GM21423 (cell line): Measurements from ENCODE around the gene RPS17.
"Not testable (repeated sequence)": the region's sequence is repeated elsewhere in the genome, so short reads cannot be mapped to it uniquely, and the experiment has no call there.

Experiments used
- ATAC-seq: cut with Tn5 transposase; IDR thresholded peaks from one replicate; pipeline ENCODE4 v1.9.1; 2021; ENCODE audit warnings: mild to moderate bottlenecking, moderate library complexity; ENCODE audit not compliant: unreplicated experiment

RPS17 gene

GRCh38 chr15:82548700-82549099 is 8.4 kb upstream of the RPS17 start:
- ATAC-seq = no peak

GRCh38 chr15:82545478-82545877 is 5.2 kb upstream of the RPS17 start:
- ATAC-seq = no peak

GRCh38 chr15:82545002-82545401 is 4.7 kb upstream of the RPS17 start:
- no peak for ATAC-seq

GRCh38 chr15:82544431-82544830 is 4.2 kb upstream of the RPS17 start:
- no peak for ATAC-seq

- ATAC-seq = no peak
These were observed 2.9 kb upstream of the RPS17 start for GRCh38 chr15:82543160-82543559.

DNA sequence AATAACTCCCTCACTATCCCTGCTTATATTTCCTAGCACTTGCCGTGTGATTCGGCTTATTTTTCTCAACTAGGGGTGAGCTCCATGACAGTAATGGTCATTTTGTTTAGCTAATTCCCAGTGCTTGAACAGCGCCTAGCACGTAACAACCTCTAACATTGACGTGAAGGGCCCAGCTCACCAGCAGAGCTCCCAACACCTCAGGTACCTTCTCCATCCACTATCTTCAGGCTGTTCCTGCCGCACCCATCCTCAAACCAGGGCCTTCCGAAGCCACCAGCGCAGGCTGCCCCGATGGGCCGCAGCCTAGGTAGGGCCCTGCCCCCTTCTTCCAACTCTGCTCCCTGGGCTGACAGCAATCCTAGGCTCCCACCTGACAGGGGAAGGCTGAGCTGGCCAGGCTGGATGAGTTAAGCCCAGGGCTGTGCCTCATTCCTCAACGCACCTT is 751 bp upstream of the RPS17 start:
- ATAC-seq = no peak

- ATAC-seq = no peak
These were observed 584 bp downstream of the RPS17 start for GRCh38 chr15:82539691-82540054.

DNA sequence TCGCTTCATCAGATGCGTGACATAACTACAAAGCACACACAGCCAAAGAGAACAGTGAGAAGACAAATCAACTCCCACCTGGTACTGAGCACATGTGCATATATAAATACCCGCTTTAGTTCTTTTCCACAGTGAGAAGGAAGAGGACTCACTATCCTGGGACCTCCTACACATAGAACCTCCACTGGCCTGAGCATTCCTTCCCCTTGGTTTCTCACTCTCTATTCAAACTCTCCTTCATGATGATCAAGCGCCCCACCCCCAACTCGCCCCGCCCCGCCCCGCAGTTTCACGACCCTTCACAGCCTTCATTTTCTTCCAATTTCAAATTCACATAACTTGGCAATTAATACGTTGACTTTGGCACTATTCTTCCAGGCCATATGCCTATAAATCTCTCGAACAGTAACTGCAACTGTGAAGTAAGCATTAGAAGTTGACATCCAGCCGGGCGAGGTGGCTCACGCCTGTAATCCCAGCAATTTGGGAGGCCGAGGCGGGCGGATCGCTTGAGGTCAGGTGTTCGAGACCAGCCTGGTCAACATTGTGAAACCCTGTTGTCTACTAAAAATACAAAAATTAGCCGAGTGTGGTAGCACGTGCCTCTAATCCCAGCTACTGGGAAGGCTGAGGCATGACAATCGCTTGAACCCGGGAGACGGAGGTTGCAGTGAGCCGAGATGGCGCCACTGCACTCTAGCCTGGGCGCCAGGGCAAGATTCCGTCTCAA is 1.1 kb downstream of the RPS17 start:
- no peak for ATAC-seq

DNA sequence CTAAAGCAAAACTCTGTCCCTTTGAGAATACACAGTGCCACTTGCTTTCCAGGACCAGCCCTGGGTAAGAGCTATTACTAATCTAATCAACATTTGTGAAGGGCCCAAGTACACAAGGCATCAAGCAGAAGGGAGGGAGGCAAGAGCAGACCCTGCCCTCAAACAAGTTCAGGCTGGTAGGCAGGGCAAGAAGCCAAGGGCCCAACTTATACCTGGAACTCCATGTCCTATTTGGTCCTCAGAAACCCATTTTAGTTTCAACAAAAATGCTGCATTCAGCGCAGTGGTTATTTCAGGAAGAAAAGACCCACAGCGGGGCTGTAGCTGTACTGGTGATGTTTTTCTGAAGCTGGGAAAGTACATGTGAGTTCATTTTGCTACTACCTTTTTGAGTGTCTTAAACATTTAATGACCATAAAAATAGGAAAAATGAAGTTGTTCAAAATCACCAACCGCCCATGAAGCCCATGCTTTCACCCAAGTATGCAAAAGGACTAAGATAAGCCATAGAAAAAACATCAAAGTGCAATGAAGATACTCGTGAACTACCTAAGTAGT is 2.8 kb downstream of the RPS17 start:
- no peak for ATAC-seq

DNA sequence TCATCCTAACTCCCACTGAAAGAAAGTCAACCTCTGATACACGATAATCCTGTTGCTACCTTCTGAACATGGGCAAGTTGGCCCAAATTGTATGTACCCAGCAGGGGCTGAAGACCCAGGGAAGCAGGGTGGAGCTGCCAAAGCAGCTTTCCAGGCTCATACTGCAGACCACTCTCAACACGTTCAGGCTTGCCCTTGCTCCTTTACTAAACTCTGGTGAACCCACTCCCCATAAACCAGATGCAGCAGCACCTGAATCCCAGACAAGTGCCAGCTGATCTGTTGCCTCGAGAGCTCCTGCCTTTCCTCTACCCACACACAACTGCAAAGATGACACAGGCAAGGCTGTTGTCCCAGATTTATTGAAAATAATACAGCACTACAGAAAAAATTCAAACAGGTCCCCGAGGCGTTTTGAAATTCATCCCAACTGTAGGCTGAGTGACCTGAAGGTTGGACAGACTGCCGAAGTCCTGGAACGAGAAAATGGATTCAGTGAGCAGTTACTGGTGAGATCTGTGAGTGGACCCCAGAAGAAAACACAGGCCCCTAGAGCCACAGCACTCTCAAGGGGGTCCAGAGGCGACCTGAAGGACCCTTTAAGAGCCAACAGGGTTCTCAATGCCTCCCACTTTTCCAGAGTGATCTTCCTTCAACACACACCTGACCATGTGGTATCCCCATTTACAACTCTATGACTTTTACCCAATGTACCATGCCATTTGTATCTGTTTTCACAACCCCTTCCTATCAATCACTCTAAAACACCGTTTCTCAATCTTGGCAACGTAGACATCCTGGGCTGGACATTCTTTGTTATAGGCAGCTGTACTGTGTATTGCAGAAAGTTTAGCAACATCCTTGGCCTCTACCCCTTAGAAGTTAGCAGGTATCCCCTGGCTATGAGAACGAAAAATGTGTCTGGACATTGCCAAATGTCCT is 3.6 kb downstream of the RPS17 start:
- ATAC-seq = no peak

- no peak for ATAC-seq
These were observed 4.5 kb downstream of the RPS17 start for GRCh38 chr15:82535566-82536408.

DNA sequence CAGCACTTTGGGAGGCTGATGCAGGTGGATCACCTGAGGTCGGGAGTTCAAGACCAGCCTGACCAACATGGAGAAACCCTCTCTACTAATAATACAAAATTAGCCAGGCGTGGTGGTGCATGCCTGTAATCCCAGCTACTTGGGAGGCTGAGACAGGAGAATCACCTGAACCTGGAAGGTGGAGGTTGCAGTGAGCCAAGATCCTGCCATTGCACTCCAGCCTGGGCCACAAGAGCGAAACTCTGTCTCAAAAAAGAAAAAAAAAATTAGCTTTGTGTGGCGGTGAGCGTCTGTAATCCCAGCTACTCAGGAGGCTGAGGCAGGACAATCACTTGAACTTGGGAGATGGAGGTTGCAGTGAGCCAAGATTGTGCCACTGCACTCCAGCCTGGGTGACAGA is 5.1 kb downstream of the RPS17 start:
- not testable (repeated sequence) for ATAC-seq

DNA sequence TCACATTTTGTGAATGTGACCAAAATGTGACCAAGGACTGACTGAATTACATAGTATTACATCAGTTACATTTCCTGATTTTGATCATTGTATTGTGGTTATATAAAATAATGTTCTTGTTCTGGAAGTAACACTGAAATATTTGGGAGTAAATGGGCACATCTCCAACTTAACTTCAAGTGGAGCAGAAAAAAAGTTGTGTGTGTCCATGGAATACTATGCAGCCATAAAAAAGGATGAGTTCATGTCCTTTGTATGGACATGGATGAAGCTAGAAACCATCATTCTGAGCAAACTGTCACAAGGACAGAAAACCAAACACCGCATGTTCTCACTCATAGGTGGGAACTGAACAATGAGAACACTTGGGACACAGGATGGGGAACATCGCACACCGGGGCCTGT is 5.8 kb downstream of the RPS17 start:
- ATAC-seq = not testable (repeated sequence)

- no peak for ATAC-seq
These were observed 6.5 kb downstream of the RPS17 start for GRCh38 chr15:82533801-82534200.

- ATAC-seq = no peak
These were observed 7.2 kb downstream of the RPS17 start for GRCh38 chr15:82532991-82533481.

GRCh38 chr15:82532383-82532990 is 7.8 kb downstream of the RPS17 start:
- ATAC-seq = no peak

DNA sequence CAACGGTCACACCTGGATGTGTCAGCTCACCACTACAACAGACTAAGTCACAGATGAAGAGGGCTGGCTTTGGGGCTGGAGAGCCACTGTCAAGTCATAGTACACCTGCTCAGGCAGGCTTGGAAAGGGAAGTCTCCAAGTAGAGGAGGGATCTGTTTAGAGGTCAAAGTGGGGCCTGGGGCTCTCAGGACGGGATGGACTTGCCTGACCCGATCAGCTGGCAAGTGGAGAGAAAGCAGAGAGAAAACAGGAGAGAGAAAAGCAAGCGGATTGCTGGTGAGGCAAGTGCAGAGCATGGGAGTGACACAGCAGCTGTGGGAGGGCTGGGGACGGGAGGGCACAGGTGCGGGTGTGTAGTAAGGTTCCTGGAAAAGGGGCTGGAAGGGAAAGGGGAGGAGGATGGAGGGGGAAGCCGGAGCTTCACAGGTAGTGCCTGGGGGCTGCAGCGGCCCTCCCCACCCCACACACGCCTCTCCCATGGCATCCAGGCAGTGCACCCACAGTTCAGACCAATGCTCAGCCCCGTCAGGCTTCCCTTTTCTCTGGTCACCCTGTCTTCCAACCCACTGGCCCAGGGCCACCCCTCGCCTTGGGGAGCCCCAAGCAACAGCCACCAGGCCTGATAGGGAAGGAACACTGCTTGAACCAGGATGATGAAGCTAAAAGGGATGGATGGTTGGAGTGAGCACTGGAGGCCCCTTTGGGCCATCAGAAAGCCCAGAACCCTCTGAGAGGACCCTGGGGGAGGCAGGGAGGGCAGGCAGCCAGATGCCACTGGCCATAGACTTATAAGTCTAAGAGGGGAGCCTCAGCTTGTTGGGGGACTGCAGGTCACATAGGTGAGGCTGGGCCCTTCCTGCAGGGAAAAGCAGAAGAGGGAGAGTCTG is 8.5 kb downstream of the RPS17 start:
- ATAC-seq = no peak

DNA sequence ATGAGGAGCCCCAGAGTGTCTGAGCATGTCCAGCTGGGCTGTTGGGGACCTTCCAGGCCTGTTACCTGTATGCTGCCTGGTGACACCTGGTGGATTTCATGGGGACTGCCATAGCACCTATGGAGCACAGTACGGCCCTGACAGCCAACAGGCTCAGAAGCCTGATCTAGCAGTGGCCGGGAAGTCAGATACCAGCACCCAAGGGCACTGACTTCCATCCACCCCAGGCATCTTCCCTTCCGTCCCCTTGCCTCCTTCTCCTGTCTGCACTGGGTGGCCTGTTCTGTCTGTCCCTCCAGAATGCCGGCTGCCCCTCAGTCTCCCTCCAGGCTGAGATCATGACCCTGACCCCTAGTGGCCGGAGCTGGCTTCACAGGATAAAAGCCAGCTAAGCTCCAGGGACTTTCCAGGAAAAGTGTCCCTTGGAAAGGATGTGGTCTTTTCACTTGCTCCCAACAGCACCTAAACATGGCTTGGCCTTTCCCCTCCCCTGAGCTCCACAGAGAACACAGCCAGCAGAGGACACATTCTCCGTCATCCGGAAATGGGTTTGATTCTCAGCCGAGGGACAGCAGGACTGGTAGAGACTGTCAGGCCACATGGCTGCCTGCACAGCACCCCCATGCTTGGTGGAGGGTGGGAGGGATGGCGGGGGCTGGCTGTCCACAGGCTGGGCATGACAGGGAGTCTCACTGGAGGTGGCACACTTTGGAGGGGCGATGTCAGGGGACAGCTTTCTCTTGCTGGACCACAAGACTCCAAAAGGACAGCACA is 9.5 kb downstream of the RPS17 start:
- ATAC-seq = peak; percentile 85
